Astrocyte (in vitro differentiated cells and primary cell): Measurements from ENCODE around the gene NFIL3.

Source experiments
- EZH2 ChIP-seq: IDR thresholded peaks from 2 replicates; pipeline ENCODE4 v1.6.1; 2012; ENCODE audit warnings: mild to moderate bottlenecking, low read length, inconsistent platforms; ENCODE audit not compliant: insufficient read depth
- TF ChIP-seq, protein P1 (sequence below): IDR thresholded peaks from 2 replicates; pipeline ENCODE4 v1.5.1; 2011; ENCODE audit warnings: low read depth, mild to moderate bottlenecking, inconsistent platforms, low read length, moderate library complexity; ENCODE audit not compliant: insufficient read depth

DNA sequence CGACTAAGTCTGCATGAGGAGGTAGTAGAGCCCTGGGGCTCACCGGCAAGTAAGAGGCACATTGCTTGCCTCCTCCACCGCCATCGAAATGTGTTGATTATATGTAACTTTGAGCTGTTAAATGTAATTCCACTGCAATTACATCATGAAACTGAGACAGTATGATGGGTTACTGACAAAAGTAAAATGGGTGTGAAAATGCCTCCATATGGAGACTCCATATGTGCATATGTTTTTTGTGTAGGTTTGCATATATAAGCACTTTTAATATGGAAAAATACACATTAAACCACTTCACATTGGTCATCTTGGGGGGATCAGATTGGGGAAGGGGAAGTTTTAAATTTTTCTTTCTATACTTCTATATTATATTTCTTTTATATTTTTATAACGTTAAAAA, 29.8 kb downstream of the NFIL3 start:
- TF ChIP-seq, protein P1, sequence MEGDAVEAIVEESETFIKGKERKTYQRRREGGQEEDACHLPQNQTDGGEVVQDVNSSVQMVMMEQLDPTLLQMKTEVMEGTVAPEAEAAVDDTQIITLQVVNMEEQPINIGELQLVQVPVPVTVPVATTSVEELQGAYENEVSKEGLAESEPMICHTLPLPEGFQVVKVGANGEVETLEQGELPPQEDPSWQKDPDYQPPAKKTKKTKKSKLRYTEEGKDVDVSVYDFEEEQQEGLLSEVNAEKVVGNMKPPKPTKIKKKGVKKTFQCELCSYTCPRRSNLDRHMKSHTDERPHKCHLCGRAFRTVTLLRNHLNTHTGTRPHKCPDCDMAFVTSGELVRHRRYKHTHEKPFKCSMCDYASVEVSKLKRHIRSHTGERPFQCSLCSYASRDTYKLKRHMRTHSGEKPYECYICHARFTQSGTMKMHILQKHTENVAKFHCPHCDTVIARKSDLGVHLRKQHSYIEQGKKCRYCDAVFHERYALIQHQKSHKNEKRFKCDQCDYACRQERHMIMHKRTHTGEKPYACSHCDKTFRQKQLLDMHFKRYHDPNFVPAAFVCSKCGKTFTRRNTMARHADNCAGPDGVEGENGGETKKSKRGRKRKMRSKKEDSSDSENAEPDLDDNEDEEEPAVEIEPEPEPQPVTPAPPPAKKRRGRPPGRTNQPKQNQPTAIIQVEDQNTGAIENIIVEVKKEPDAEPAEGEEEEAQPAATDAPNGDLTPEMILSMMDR, result no peak
- no peak for TF ChIP-seq EZH2
